DND-41 (cell line): Measurements from ENCODE around the gene GNAT2.
A peak's percentile ranks its signal among the peaks of the same experiment; 100 is the strongest.

Experiments
- ATAC-seq: fragments of 200-7000 bp; cut with Tn5 transposase; 3 replicates; pipeline ENCODE4 v1.9.1; 2021; ENCODE audit warnings: low read depth; ENCODE audit not compliant: insufficient read depth
- DNase-seq: peaks from one replicate; pipeline ENCODE4 v3.0.0-alpha.2; 2020
- H2AFZ ChIP-seq: 2 replicates; pipeline ENCODE4 v1.6.0; 2012; ENCODE audit warnings: low read depth, low read length
- H3K27ac ChIP-seq: 2 replicates; pipeline ENCODE4 v1.5.1; 2012; ENCODE audit warnings: low read length, inconsistent platforms
- H3K27me3 ChIP-seq: fragments of 200-600 bp; sonication (generic); 2 replicates; pipeline ENCODE4 v1.6.0; 2012; ENCODE audit warnings: low read length, mild to moderate bottlenecking, inconsistent platforms; ENCODE audit not compliant: insufficient read depth, poor library complexity
- H3K36me3 ChIP-seq: 2 replicates; pipeline ENCODE4 v1.5.1; 2012; ENCODE audit warnings: low read length, inconsistent platforms; ENCODE audit not compliant: insufficient read depth
- H3K4me1 ChIP-seq: 2 replicates; pipeline ENCODE4 v1.5.1; 2012; ENCODE audit warnings: mild to moderate bottlenecking, low read length; ENCODE audit not compliant: insufficient read depth
- H3K4me2 ChIP-seq: 2 replicates; pipeline ENCODE4 v1.6.0; 2012; ENCODE audit warnings: mild to moderate bottlenecking, moderate library complexity, low read length, inconsistent platforms; ENCODE audit not compliant: insufficient read depth
- H3K4me3 ChIP-seq, 2 experiments: fragments of 200-600 bp in 1 of 2; shearing (Covaris generic) in 1 of 2; 2 replicates each; pipeline ENCODE4 v1.5.1; 2012 to 2016; ENCODE audit warnings: inconsistent platforms in 2 of 2, low read length in 2 of 2, mild to moderate bottlenecking in 2 of 2, low read depth in 1 of 2, moderate library complexity in 1 of 2
- H3K79me2 ChIP-seq: 2 replicates; pipeline ENCODE4 v1.6.0; 2012; ENCODE audit warnings: low read length, inconsistent platforms; ENCODE audit not compliant: insufficient read depth
- H3K9ac ChIP-seq: 2 replicates; pipeline ENCODE4 v1.6.0; 2012; ENCODE audit warnings: low read depth, mild to moderate bottlenecking, inconsistent platforms, low read length, moderate library complexity
- H3K9me3 ChIP-seq: 2 replicates; pipeline ENCODE4 v1.5.1; 2012; ENCODE audit warnings: low read length, moderate library complexity, mild to moderate bottlenecking, inconsistent platforms; ENCODE audit not compliant: insufficient read depth, severe bottlenecking
- H4K20me1 ChIP-seq: 2 replicates; pipeline ENCODE4 v1.6.0; 2012; ENCODE audit warnings: low read length; ENCODE audit not compliant: insufficient read depth
- EZH2 ChIP-seq: IDR thresholded peaks from 3 replicates; pipeline ENCODE4 v1.6.1; 2012; ENCODE audit warnings: borderline replicate concordance, low read depth, mild to moderate bottlenecking, moderate library complexity, low read length, inconsistent platforms; ENCODE audit not compliant: severe bottlenecking
- TF ChIP-seq, protein P1 (sequence below): IDR thresholded peaks from 2 replicates; pipeline ENCODE4 v1.5.1; 2012; ENCODE audit warnings: borderline replicate concordance, low read length, moderate library complexity, mild to moderate bottlenecking; ENCODE audit not compliant: poor library complexity, severe bottlenecking; ENCODE audit errors: extremely low read depth

The GNAT2 gene

GRCh38 chr1:109619576-109620400, at the start of gene GNAT2, which contains the start of gene AMPD2:
GNAT2 (minus strand) TSS chr1:109619616; CDS start chr1:109612870, 6,746 bp downstream.
AMPD2 (plus strand) TSS chr1:109619837; CDS start chr1:109621176, 1,339 bp downstream.
- Histone ChIP-seq H3K4me3 (peak within 1 kb of the TSS; percentile 68 to 75), H4K20me1 (peaks cover 16% of the 10 kb centered on the region; the same call in 1 of the 2 replicates), H2AFZ (peak within 1 kb of the TSS; percentile 81), H3K27ac (peak within 1 kb of the TSS; percentile 70), H3K9me3 (no peaks in the 10 kb centered on the region), H3K9ac (peak within 1 kb of the TSS; percentile 65), H3K36me3 (no peaks in the 10 kb centered on the region), H3K4me2 (peak within 1 kb of the TSS; percentile 87), H3K79me2 (peaks cover 43% of the 10 kb centered on the region), H3K4me1 (peaks cover 41% of the 10 kb centered on the region), H3K27me3 (no peaks in the 10 kb centered on the region)
- ATAC-seq (peak; percentile 41), DNase-seq (peak; percentile 71)
- no peak for TF ChIP-seq EZH2
- TF ChIP-seq, protein P1, sequence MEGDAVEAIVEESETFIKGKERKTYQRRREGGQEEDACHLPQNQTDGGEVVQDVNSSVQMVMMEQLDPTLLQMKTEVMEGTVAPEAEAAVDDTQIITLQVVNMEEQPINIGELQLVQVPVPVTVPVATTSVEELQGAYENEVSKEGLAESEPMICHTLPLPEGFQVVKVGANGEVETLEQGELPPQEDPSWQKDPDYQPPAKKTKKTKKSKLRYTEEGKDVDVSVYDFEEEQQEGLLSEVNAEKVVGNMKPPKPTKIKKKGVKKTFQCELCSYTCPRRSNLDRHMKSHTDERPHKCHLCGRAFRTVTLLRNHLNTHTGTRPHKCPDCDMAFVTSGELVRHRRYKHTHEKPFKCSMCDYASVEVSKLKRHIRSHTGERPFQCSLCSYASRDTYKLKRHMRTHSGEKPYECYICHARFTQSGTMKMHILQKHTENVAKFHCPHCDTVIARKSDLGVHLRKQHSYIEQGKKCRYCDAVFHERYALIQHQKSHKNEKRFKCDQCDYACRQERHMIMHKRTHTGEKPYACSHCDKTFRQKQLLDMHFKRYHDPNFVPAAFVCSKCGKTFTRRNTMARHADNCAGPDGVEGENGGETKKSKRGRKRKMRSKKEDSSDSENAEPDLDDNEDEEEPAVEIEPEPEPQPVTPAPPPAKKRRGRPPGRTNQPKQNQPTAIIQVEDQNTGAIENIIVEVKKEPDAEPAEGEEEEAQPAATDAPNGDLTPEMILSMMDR, result no peak

DNA sequence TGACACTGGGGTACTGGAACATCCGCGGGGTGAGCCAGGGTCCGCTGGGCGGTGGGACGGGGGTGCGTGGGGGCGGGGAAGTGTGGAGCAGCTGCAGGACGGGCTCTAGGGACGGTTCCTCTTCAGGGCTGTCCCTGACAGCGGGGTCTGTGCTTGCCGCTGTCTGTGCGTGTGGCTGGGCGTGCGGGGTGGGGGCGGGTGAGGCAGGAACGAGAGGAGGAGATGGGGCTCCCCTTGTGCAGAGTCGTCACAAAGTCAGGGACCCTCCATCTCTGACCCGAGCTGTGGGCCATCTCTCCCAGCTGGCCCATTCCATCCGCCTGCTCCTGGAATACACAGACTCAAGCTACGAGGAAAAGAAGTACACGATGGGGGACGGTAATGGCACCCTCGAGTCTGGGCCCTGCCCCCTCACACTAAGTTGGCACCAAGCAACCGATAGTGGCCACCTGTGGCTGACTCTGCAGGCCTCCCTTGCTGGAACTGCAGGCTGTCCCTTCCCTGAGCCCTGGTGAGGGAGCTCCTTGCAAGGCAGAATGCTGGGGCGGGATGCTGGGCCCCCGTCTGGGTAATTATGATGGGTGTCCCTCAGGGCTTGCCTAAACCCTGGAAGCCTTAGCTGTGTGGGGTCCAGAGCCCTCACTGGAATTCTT, 48.8 kb upstream of the GNAT2 start:
- ATAC-seq, result peak; percentile 64
- H3K27ac ChIP-seq, result no peak overlapping the region
- peak overlapping the region; percentile 46 for H3K9ac ChIP-seq
- H3K79me2 ChIP-seq, result no peaks in the 10 kb centered on the region
- H2AFZ ChIP-seq, result peak overlapping the region; percentile 38
- no peaks in the 10 kb centered on the region for H4K20me1 ChIP-seq
- H3K36me3 ChIP-seq, result no peaks in the 10 kb centered on the region
- DNase-seq, result no peak
- peak overlapping the region; percentile 65 for H3K4me2 ChIP-seq
- no peak for TF ChIP-seq EZH2
- H3K27me3 ChIP-seq, result no peaks in the 10 kb centered on the region
- peaks cover 13% of the 10 kb centered on the region for H3K4me1 ChIP-seq
- no peaks in the 10 kb centered on the region for H3K9me3 ChIP-seq
- H3K4me3 ChIP-seq, result peak overlapping the region in 1 of 2 experiments; percentile 54; a peak in 2 of 4 replicates

DNA sequence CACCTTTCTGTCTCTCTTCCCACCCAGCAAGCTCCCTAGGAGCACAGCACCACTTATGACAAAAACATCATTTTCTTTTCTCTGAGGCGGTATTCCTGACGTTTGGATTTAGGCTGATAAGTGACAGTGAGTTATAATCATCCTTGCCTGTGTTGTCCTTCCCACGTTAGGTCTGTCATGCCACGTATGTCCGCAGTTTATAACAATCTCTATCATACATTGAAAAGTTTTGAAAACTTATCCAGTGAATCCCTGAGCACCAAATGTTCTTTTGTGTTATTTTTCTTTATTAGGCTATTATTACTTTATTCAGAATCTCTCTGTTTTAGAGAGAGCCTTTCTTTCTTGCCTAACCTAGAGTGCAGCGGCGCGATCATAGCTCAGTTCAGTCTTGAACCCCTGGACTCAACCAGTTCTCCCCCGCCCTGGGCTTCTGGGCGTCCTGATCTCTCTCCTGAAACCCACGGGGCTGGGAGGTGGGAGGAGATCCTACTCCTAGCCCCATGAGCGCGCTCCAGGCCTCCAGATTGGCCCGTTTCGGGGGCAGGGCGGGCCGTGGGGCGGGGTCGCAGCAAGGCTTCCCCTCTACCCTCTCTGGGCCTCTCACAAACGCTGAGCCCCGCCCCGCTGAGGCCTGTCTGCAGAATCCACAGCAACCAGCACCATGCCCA, 48.2 kb upstream of the GNAT2 start, which contains the start of gene GSTM2:
Gene GSTM2, plus strand, starts transcription at position 606 of the 671 bp plus-strand sequence. Its CDS starts 59 bp downstream, at position 665.
- Histone ChIP-seq H3K79me2 (no peaks in the 10 kb centered on the region), H3K4me1 (peaks cover 13% of the 10 kb centered on the region), H3K36me3 (no peaks in the 10 kb centered on the region), H3K4me2 (peak within 1 kb of the TSS; percentile 65), H3K27me3 (no peaks in the 10 kb centered on the region), H2AFZ (peak within 1 kb of the TSS; percentile 50), H3K9me3 (no peaks in the 10 kb centered on the region), H3K4me3 (peak within 1 kb of the TSS in 1 of 2 experiments; percentile 54; a peak in 2 of 4 replicates), H3K27ac (no peak within 1 kb of the TSS), H4K20me1 (no peaks in the 10 kb centered on the region), H3K9ac (peak within 1 kb of the TSS; percentile 46)
- TF ChIP-seq EZH2, result no peak
- TF ChIP-seq, protein P1, result no peak
- peak; percentile 91 for DNase-seq
- peak; percentile 100 for ATAC-seq
